Parathyroid adenoma (tissue), 2 donors: ENCODE measurements around the gene DLG1.

Experiments
- H2AFZ ChIP-seq: fragments of 300-600 bp; sonication (generic); one replicate; pipeline ENCODE4 v1.7.0; 2017; ENCODE audit warnings: antibody characterized with exemption, mild to moderate bottlenecking
- H3K27ac ChIP-seq: fragments of 300-600 bp; sonication (generic); one replicate; pipeline ENCODE4 v1.7.0; 2017
- H3K27me3 ChIP-seq: fragments of 300-600 bp; sonication (generic); one replicate; pipeline ENCODE4 v1.7.0; 2017; ENCODE audit warnings: low read length; ENCODE audit not compliant: control insufficient read depth, insufficient read depth
- H3K36me3 ChIP-seq: fragments of 300-600 bp; sonication (generic); one replicate; pipeline ENCODE4 v1.7.0; 2017; ENCODE audit warnings: low read length; ENCODE audit not compliant: control insufficient read depth, insufficient read depth
- H3K4me1 ChIP-seq: fragments of 300-600 bp; sonication (generic); one replicate; pipeline ENCODE4 v1.7.0; 2017; ENCODE audit warnings: control low read depth
- H3K4me2 ChIP-seq: fragments of 300-600 bp; sonication (generic); one replicate; pipeline ENCODE4 v1.7.0; 2017; ENCODE audit warnings: low read length
- H3K4me3 ChIP-seq: fragments of 300-600 bp; sonication (generic); one replicate; pipeline ENCODE4 v1.7.0; 2017; ENCODE audit warnings: low read depth, low read length
- H3K79me2 ChIP-seq: fragments of 300-600 bp; sonication (generic); one replicate; pipeline ENCODE4 v1.7.0; 2017; ENCODE audit warnings: control low read depth
- H3K9ac ChIP-seq: fragments of 300-600 bp; sonication (generic); one replicate; pipeline ENCODE4 v1.7.0; 2017; ENCODE audit warnings: mild to moderate bottlenecking
- H3K9me3 ChIP-seq: fragments of 300-600 bp; sonication (generic); one replicate; pipeline ENCODE4 v1.7.0; 2017; ENCODE audit warnings: low read length; ENCODE audit not compliant: control insufficient read depth
- TF ChIP-seq, protein P1 (sequence below): fragments of 300-600 bp; sonication (generic); IDR thresholded peaks from one replicate; pipeline ENCODE4 v1.7.0; 2017; ENCODE audit warnings: antibody characterized with exemption, mild to moderate bottlenecking
- donor health status: primary hyperparathyroidism.

Gene DLG1

DNA sequence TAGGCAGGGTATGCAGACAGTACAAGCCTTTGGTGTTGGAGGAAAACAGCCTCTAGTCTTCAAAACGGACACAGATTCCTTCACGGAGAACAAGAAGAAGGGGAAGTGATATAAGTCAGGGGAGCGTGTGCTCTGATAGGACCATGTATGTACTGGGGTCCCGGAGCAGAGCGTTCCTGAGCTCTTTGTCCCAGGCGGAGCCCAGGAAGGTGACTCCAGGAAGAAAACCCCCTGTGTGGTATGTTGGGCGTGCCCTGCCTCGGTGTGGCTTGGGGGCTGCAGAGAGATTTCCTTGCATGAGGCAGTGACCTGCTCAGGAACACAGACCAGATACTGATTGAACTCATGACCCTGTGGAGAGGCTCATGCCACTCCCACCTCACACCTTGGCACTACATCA is 290.5 kb downstream of the DLG1 start:
- Histone ChIP-seq H3K9ac (no peak overlapping the region), H3K79me2 (no peaks in the 10 kb centered on the region), H3K9me3 (no peaks in the 10 kb centered on the region), H2AFZ (no peak overlapping the region), H3K4me1 (peaks cover 6% of the 10 kb centered on the region), H3K4me3 (no peak overlapping the region), H3K36me3 (no peaks in the 10 kb centered on the region), H3K27me3 (no peaks in the 10 kb centered on the region), H3K4me2 (no peak overlapping the region), H3K27ac (no peak overlapping the region)
- TF ChIP-seq, protein P1, sequence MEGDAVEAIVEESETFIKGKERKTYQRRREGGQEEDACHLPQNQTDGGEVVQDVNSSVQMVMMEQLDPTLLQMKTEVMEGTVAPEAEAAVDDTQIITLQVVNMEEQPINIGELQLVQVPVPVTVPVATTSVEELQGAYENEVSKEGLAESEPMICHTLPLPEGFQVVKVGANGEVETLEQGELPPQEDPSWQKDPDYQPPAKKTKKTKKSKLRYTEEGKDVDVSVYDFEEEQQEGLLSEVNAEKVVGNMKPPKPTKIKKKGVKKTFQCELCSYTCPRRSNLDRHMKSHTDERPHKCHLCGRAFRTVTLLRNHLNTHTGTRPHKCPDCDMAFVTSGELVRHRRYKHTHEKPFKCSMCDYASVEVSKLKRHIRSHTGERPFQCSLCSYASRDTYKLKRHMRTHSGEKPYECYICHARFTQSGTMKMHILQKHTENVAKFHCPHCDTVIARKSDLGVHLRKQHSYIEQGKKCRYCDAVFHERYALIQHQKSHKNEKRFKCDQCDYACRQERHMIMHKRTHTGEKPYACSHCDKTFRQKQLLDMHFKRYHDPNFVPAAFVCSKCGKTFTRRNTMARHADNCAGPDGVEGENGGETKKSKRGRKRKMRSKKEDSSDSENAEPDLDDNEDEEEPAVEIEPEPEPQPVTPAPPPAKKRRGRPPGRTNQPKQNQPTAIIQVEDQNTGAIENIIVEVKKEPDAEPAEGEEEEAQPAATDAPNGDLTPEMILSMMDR: no peak

DNA sequence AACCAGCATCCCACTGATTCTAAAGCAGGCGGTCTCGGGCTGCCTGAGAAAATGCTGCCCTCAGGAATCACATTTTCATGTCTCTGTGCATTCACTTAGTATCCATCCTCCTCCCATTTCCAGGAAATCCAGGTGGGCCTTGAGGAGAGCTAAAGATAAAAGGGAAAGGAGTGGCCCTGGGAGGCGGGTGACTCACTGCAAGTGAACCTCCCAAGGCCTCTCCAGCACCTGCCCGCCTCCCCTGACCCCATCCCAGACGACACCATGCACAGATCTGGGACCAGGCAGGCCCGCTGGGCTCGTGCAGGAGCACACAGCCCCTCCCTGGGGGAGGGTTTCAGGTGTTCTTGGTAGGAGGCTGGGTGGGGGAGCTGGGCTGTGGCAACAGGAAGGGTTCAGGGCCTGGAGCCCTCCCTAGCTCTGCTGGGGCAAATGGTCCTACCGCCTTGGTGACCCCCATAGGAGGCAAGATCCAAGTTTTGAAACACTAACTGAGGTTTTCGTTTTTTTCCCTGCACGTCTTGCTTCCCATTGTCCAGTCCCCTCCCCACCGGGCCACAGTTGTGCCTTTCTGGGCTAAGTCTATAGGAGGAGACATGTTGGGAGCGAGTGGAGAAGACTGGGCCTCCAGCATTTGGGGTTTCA is 291.0 kb downstream of the DLG1 start:
- no peak overlapping the region for H3K4me2 ChIP-seq
- H3K4me3 ChIP-seq: no peak overlapping the region
- peaks cover 6% of the 10 kb centered on the region for H3K4me1 ChIP-seq
- no peaks in the 10 kb centered on the region for H3K36me3 ChIP-seq
- TF ChIP-seq, protein P1: no peak
- no peaks in the 10 kb centered on the region for H3K27me3 ChIP-seq
- no peaks in the 10 kb centered on the region for H3K9me3 ChIP-seq
- H2AFZ ChIP-seq: no peak overlapping the region
- H3K9ac ChIP-seq: no peak overlapping the region
- H3K27ac ChIP-seq: no peak overlapping the region
- H3K79me2 ChIP-seq: no peaks in the 10 kb centered on the region

DNA sequence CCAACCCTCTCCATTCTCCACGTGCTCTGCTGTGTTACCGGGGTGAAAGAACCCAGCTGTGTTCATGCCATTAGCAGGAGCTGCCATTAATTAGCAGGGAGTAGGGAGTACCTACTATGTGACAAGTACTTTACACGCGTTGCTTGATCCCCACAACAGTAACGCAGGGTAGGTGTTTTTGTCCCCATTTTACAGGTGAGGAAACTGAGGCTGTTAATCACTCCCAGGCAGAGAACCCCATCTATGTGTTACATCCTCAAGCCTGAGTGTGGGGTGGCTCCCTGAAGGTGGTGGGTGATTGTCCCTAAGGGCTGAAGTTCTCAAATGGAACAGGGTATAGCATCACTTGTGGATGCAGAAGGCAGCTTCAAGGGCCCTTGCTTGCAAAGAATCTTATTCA is 291.6 kb downstream of the DLG1 start:
- Histone ChIP-seq H3K36me3 (no peaks in the 10 kb centered on the region), H3K9me3 (no peaks in the 10 kb centered on the region)

DNA sequence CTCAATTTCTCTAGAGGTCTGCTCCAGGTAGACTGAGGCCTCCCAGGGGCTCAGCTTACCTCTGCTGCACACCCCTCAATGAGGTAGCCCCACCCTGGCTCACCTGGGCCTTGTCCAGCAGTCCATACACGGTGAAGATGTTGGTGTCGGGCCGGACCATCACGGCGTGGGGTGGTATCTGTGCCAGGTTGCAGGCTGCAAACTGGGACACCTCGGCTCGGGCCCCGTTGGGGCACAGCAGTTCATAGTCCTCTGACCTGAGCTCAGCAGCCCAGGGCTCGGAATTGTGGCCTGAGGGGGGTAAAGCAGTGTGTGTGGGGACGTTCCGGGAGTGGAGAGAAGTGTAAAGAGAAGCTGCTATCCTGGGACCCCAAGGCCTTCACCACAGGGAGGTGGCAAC is 292.0 kb downstream of the DLG1 start:
- TF ChIP-seq, protein P1: no peak
- Histone ChIP-seq H3K36me3 (no peaks in the 10 kb centered on the region), H3K27me3 (no peaks in the 10 kb centered on the region), H3K4me3 (no peak overlapping the region), H3K27ac (no peak overlapping the region), H3K79me2 (no peaks in the 10 kb centered on the region), H3K4me1 (peaks cover 6% of the 10 kb centered on the region), H3K9ac (no peak overlapping the region), H3K4me2 (no peak overlapping the region), H3K9me3 (no peaks in the 10 kb centered on the region), H2AFZ (no peak overlapping the region)

More for the DNA sequence above, 291.6 kb downstream of the DLG1 start:
- no peak overlapping the region for H3K9ac ChIP-seq
- no peaks in the 10 kb centered on the region for H3K27me3 ChIP-seq
- no peak overlapping the region for H2AFZ ChIP-seq
- H3K79me2 ChIP-seq: no peaks in the 10 kb centered on the region
- H3K4me1 ChIP-seq: peaks cover 6% of the 10 kb centered on the region
- no peak overlapping the region for H3K4me3 ChIP-seq
- no peak overlapping the region for H3K4me2 ChIP-seq
- no peak overlapping the region for H3K27ac ChIP-seq
- TF ChIP-seq, protein P1: no peak
